Activated T-cell treated with anti-CD3 and anti-CD28 coated beads, Interleukin-2, amount 50 U/mL, for 48 hours (primary cell): ENCODE measurements around the gene TMEM244.

Experiments
- DNase-seq, 2 experiments: peaks; one replicate each; pipeline ENCODE4 v3.0.0-alpha.2; 2020

The TMEM244 gene

GRCh38 chr6:129801909-129802308 is 59.2 kb downstream of the TMEM244 start:
- no peak for DNase-seq

GRCh38 chr6:129795261-129795660 is 65.9 kb downstream of the TMEM244 start:
- no peak for DNase-seq

- no peak for DNase-seq
Measured at GRCh38 chr6:129793447-129793846, 67.7 kb downstream of the TMEM244 start.

GRCh38 chr6:129792049-129792448 is 69.1 kb downstream of the TMEM244 start:
- no peak for DNase-seq

- DNase-seq = no peak
Measured at GRCh38 chr6:129790785-129791184, 70.3 kb downstream of the TMEM244 start.

GRCh38 chr6:129789974-129790373 is 71.1 kb downstream of the TMEM244 start:
- DNase-seq = no peak

- no peak for DNase-seq
Measured at GRCh38 chr6:129787816-129788215, 73.3 kb downstream of the TMEM244 start.

- DNase-seq = no peak
Measured at GRCh38 chr6:129786548-129786947, 74.6 kb downstream of the TMEM244 start.

- no peak for DNase-seq
Measured at GRCh38 chr6:129785756-129786135, 75.4 kb downstream of the TMEM244 start.

GRCh38 chr6:129785047-129785755 is 75.9 kb downstream of the TMEM244 start:
- DNase-seq = no peak
